Measurements from ENCODE around the gene ARNT2. TPM values are rescaled to one million over a fixed set of nuclear protein-coding genes. Genes with fewer than 3 reads are reported as not detected.

ARNT2 gene
- total RNA-seq, 1 donor from 2014 or later = 0.26 TPM

GRCh38 chr15:80497221-80497620, 93.0 kb downstream of the ARNT2 start:
- Histone ChIP-seq H3K27me3 (ENCODE audit: control insufficient read depth, insufficient read depth, low read length) (no peaks in the 10 kb centered on the region), H3K36me3 (ENCODE audit: control insufficient read depth, insufficient read depth, low read length) (no peaks in the 10 kb centered on the region), H3K4me3 (ENCODE audit: low read depth, low read length) (no peak overlapping the region)
- DNase-seq (ENCODE audit: low read depth) = no peak
- no peak for TF ChIP-seq CTCF (IDR thresholded peaks at IDR 0.05; ENCODE audit: insufficient read depth, low read length, severe bottlenecking)
- no peak for FAIRE-seq

GRCh38 chr15:80498652-80499051, 94.5 kb downstream of the ARNT2 start:
- no peaks in the 10 kb centered on the region for H3K36me3 ChIP-seq (ENCODE audit: control insufficient read depth, insufficient read depth, low read length)
- TF ChIP-seq CTCF (IDR thresholded peaks at IDR 0.05; ENCODE audit: insufficient read depth, low read length, severe bottlenecking) = no peak
- no peak overlapping the region for H3K4me3 ChIP-seq (ENCODE audit: low read depth, low read length)
- DNase-seq (ENCODE audit: low read depth) (no peak), FAIRE-seq (no peak)
- no peaks in the 10 kb centered on the region for H3K27me3 ChIP-seq (ENCODE audit: control insufficient read depth, insufficient read depth, low read length)

- DNase-seq (ENCODE audit: low read depth) (no peak), FAIRE-seq (no peak)
- no peaks in the 10 kb centered on the region for H3K36me3 ChIP-seq (ENCODE audit: control insufficient read depth, insufficient read depth, low read length)
- no peak overlapping the region for H3K4me3 ChIP-seq (ENCODE audit: low read depth, low read length)
- no peaks in the 10 kb centered on the region for H3K27me3 ChIP-seq (ENCODE audit: control insufficient read depth, insufficient read depth, low read length)
- no peak for TF ChIP-seq CTCF (IDR thresholded peaks at IDR 0.05; ENCODE audit: insufficient read depth, low read length, severe bottlenecking)
These were observed 95.8 kb downstream of the ARNT2 start for GRCh38 chr15:80500021-80500420.

- no peaks in the 10 kb centered on the region for H3K27me3 ChIP-seq (ENCODE audit: control insufficient read depth, insufficient read depth, low read length)
- FAIRE-seq (no peak), DNase-seq (ENCODE audit: low read depth) (no peak)
- no peak overlapping the region for H3K4me3 ChIP-seq (ENCODE audit: low read depth, low read length)
- no peak for TF ChIP-seq CTCF (IDR thresholded peaks at IDR 0.05; ENCODE audit: insufficient read depth, low read length, severe bottlenecking)
- no peaks in the 10 kb centered on the region for H3K36me3 ChIP-seq (ENCODE audit: control insufficient read depth, insufficient read depth, low read length)
These were observed 97.3 kb downstream of the ARNT2 start for GRCh38 chr15:80501476-80501875.

- TF ChIP-seq CTCF (IDR thresholded peaks at IDR 0.05; ENCODE audit: insufficient read depth, low read length, severe bottlenecking) = no peak
- no peak overlapping the region for H3K4me3 ChIP-seq (ENCODE audit: low read depth, low read length)
- H3K27me3 ChIP-seq (ENCODE audit: control insufficient read depth, insufficient read depth, low read length) = no peaks in the 10 kb centered on the region
- no peaks in the 10 kb centered on the region for H3K36me3 ChIP-seq (ENCODE audit: control insufficient read depth, insufficient read depth, low read length)
- no peak for DNase-seq (ENCODE audit: low read depth)
- FAIRE-seq = no peak
These were observed 98.6 kb downstream of the ARNT2 start for GRCh38 chr15:80502782-80503181.

- H3K4me3 ChIP-seq (ENCODE audit: low read depth, low read length) = no peak overlapping the region
- peak; percentile 58 for FAIRE-seq
- no peaks in the 10 kb centered on the region for H3K27me3 ChIP-seq (ENCODE audit: control insufficient read depth, insufficient read depth, low read length)
- no peak for DNase-seq (ENCODE audit: low read depth)
- no peaks in the 10 kb centered on the region for H3K36me3 ChIP-seq (ENCODE audit: control insufficient read depth, insufficient read depth, low read length)
- no peak for TF ChIP-seq CTCF (IDR thresholded peaks at IDR 0.05; ENCODE audit: insufficient read depth, low read length, severe bottlenecking)
These were observed 99.3 kb downstream of the ARNT2 start for GRCh38 chr15:80503319-80503952.
